Keratinocyte (primary cell): ENCODE results near the gene TEX28.

Experiments used
- EZH2 ChIP-seq: IDR thresholded peaks from one replicate; pipeline ENCODE4 v1.6.1; 2012; ENCODE audit warnings: inconsistent platforms, mild to moderate bottlenecking, low read length, moderate library complexity
- TF ChIP-seq, protein P1 (sequence below), 3 experiments: IDR thresholded peaks in 1 of 3; conservative IDR thresholded peaks in 1 of 3; optimal IDR thresholded peaks in 1 of 3; 2 replicates in 2 of 3; 3 replicates in 1 of 3; pipeline versions ENCODE3 to v1.5.1; 2011; ENCODE audit warnings: low read length in 3 of 3, mild to moderate bottlenecking in 3 of 3, moderate library complexity in 2 of 3, control low read depth in 1 of 3, inconsistent platforms in 1 of 3; ENCODE audit not compliant: insufficient read depth in 2 of 3; ENCODE audit errors: extremely low read depth in 1 of 3

GRCh38 chrX:154323537-154323936 lies 28.6 kb upstream of the TEX28 start:
- TF ChIP-seq EZH2, result no peak
- TF ChIP-seq, protein P1, sequence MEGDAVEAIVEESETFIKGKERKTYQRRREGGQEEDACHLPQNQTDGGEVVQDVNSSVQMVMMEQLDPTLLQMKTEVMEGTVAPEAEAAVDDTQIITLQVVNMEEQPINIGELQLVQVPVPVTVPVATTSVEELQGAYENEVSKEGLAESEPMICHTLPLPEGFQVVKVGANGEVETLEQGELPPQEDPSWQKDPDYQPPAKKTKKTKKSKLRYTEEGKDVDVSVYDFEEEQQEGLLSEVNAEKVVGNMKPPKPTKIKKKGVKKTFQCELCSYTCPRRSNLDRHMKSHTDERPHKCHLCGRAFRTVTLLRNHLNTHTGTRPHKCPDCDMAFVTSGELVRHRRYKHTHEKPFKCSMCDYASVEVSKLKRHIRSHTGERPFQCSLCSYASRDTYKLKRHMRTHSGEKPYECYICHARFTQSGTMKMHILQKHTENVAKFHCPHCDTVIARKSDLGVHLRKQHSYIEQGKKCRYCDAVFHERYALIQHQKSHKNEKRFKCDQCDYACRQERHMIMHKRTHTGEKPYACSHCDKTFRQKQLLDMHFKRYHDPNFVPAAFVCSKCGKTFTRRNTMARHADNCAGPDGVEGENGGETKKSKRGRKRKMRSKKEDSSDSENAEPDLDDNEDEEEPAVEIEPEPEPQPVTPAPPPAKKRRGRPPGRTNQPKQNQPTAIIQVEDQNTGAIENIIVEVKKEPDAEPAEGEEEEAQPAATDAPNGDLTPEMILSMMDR (optimal IDR thresholded peaks at IDR 0.05 in 1 of 3, IDR thresholded peaks at IDR 0.05 in 1 of 3, conservative IDR thresholded peaks at IDR 0.05 in 1 of 3; ENCODE audit: extremely low read depth in 1 of 3, insufficient read depth in 2 of 3, low read length in 3 of 3), result no peak
